ENCODE measurements around the gene CLDN14. TPM values are rescaled to one million over a fixed set of nuclear protein-coding genes. Genes with fewer than 3 reads are reported as not detected.

Gene CLDN14
- total RNA-seq, 1 experiment from 2014 or later = not detected

GRCh38 chr21:36471254-36471723, 8.6 kb downstream of the CLDN14 start:
- DNase-seq (ENCODE audit: low spot score) = no peak

GRCh38 chr21:36470294-36470693, 9.6 kb downstream of the CLDN14 start:
- no peak for DNase-seq (ENCODE audit: low spot score)

GRCh38 chr21:36466061-36466511, 13.8 kb downstream of the CLDN14 start:
- no peak for DNase-seq (ENCODE audit: low spot score)

- no peak for DNase-seq (ENCODE audit: low spot score)
Observed at GRCh38 chr21:36465478-36465877, 14.4 kb downstream of the CLDN14 start.

DNA sequence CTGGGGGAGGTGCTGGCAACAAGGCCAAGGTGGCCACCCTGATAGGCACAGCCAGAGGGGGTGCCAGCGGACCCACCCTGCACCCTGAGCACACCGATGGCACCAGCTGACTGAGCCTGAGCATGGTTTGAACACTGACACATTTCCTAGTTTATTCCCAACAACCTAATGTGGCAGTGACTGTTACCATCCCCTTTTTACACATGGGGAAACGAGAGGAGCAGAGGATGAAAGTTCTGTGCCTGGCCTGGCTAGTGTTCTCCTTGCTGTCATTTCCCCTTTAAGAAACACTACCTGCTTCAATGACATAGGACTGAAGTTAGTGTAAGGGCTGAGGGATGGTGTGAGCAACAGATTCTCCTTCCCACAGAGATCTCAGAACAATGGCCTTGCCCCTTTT, 15.3 kb downstream of the CLDN14 start:
- DNase-seq (ENCODE audit: low spot score) = no peak

DNA sequence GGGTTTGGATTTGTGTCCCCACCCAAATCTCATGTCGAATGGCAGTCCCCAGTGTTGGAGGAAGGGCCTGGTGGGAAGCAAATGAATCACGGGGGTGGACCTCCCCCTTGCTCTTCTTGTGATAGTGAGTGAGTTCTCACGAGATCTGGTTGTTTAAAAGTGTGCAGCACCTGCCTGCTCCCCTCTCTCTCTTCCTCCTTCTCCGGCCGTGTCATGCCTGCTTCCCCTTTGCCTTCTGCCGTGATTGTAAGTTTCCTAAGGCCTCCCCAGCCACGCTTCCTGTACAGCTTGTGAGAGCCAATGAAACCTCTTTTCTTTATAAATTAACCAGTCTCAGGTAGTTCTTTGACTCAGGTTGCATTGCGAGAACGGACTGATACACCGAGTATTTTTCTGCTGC, 15.9 kb downstream of the CLDN14 start:
- DNase-seq (ENCODE audit: low spot score) = no peak

GRCh38 chr21:36463204-36463603, 16.7 kb downstream of the CLDN14 start:
- DNase-seq (ENCODE audit: low spot score) = no peak

DNA sequence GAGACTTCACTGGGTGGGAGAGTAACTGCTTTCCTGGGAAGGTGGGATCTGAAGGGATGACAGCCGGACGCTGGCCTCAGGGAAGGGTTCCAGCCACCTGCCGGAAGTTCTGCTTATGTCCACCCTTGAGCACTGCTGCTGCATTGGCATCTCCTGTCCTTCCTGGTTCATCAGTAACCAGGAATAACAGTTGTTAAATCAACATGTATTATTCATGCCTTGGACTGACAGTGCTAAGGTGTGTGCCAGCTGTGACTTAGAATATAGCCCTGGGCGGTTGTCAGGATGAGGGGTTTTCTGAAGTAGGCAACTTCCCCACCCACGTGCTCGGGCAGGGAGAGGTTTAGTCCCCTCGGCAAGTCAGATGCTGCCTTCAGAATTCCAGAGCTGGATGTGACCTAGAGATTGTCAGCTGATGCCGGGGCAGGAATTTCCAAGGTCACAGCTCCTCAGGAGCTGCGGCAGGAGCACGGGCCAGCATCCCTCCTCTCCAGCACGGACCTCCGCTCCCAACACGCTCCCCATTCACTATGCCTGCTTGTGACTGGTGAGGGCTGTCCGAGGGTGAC, 17.9 kb downstream of the CLDN14 start:
- DNase-seq (ENCODE audit: low spot score) = peak; percentile 1

DNA sequence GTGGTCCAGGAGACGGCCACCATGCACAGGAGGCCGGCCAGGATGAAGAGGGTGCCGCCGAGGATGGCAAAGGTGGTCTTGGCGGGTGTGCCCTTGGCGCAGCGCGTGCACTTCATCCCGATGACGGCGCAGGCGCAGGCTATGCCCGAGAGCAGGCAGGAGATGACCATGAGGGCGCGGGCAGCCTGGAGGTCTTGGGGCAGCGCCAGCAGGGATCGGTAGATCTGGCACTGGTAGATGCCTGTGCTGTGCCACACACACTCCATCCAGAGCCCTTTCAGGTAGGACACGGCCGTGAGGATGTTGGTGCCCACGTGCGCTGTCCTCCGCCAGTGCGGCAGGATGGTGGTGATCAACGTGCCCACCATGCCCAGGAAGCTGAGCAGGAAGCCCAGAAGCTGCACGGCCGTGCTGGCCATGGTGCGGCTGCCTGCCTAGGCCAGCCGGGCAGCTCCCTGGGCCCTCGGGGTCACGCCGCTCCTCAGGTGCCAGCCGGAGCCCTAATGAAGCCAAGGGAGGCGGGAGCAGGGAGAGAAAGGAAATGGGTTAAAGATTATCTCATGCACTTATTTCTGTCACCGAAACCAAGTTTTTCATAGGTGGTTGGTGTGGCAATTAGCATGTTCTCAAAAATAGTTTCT, 18.5 kb downstream of the CLDN14 start:
- no peak for DNase-seq (ENCODE audit: low spot score)

- no peak for DNase-seq (ENCODE audit: low spot score)
Observed at GRCh38 chr21:36460866-36461265, 19.1 kb downstream of the CLDN14 start.

DNA sequence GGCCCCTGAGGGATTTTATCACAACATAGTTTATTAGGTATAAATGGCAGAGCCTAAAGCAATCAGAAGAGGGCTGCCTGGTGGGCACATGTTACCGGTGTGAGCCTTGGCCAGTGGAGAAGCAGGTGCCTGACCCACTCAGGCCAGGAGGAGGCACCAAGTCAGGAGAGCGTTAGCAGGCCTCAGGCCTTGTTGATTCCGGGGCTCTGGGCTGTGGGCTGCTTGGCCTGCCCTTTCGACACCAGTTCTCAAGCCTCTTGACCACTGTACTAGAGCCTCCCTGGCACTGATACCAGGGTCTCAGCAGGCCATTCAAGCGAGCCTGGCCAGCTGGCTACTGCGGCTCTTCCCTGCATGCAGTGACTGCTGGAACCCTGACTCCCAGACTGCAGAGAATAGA, 20.8 kb downstream of the CLDN14 start:
- DNase-seq (ENCODE audit: low spot score) = no peak

GRCh38 chr21:36456729-36457414, 23.1 kb downstream of the CLDN14 start:
- no peak for DNase-seq (ENCODE audit: low spot score)

- DNase-seq (ENCODE audit: low spot score) = no peak
Observed at GRCh38 chr21:36454706-36455105, 25.2 kb downstream of the CLDN14 start.

DNA sequence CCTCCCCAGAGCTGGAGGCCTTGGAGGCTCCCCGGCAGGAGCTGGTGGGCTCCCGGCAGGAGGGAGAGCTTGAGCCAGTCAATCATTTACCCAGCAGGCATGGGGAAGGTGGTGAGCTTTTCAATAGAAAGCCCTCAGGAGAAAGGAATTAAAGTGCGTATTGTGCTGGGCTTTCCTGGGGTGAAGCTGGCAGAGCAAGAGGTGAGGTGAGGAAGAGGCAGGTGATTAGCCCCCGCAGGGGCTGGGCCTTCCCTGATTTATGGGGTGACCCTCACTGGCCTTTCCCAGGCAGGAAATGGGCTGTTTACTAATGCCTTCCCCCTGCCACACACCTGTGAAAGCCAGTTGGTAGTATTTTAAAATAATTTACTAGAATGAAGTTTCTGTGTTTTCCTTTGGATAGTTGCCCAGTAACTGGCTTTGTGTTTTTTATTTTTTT, 25.8 kb downstream of the CLDN14 start:
- no peak for DNase-seq (ENCODE audit: low spot score)

GRCh38 chr21:36452281-36452825, 27.6 kb downstream of the CLDN14 start:
- no peak for DNase-seq (ENCODE audit: low spot score)

GRCh38 chr21:36451506-36451905, 28.4 kb downstream of the CLDN14 start:
- no peak for DNase-seq (ENCODE audit: low spot score)

- no peak for DNase-seq (ENCODE audit: low spot score)
Observed at GRCh38 chr21:36450511-36450910, 29.4 kb downstream of the CLDN14 start.

- no peak for DNase-seq (ENCODE audit: low spot score)
Observed at GRCh38 chr21:36446301-36446700, 33.6 kb downstream of the CLDN14 start.

DNA sequence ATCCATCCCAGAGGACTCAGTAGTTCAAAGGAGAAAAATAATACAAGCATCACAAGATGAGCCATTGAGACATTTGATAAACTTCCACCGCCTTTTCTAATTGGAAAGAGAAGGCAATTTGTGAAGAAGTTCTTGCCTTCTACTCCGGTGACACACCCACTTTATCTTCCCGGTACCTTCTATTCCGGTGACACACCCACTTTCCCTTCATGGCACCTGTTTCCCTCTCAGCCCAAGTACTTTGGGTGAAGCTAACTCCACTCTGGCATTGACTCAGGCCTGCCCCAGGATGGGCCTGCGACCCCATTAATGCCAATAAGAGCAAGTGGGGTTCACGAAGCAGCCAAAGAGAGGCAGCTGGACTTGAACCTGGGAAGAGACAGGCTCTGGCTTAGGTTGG, 38.2 kb downstream of the CLDN14 start:
- no peak for DNase-seq (ENCODE audit: low spot score)

DNA sequence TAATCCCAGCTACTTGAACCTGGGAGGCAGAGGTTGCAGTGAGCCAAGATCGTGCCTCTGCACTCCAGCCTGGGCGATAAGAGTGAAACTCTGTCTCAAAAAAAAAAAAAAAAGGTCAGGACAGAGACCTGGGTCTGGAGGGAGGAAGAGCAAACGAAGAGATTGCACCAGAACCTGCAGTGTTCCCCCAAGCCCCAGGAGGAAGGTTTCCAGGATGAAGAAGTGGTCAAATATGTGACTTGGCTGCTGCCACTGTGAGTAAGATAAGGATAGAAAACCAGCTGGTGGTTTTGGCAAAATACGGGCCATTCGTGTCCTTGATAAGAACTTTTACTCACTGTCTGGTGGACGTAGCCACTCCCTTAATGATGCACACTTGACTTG, 42.2 kb downstream of the CLDN14 start:
- no peak for DNase-seq (ENCODE audit: low spot score)

DNA sequence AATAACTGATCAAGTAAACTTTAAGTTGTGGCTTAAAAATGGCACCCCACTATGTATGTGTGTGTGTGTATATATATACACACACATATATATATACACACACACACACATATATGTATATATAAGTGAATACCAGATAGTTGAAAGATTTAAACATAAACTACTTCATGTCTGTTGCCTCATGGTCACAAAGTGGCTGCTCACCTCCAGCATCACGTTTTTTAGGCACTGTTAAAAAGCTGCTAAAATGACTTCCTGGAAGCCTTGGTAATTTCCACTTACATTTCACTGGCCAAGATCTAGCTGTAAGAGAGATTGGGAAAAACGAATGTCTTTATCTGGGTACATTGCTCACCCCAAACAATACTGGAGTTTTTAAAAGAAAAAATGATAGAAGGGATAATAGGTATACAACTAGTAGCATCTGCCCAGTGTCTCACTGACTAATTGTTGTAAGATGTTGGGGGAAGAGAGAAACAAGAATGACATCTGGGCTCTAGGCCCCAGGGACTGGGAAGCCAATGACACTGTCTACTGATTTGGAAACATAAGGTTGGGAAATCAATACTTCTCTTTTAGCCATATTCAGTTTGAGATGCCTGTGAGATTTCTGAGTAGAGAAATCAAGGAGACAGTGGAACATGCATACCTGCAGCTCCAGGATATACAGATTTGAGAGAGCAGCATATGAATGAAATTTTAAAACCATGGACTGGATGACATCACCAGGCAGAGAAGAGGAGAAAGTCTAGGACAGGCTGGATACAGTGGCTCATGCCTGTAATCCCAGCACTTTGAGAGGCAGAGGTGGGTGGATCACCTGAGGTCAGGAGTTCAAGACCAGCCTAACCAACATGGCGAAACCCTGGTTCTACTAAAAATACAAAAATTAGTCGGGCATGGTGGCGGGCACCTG, 42.8 kb downstream of the CLDN14 start:
- no peak for DNase-seq (ENCODE audit: low spot score)

DNA sequence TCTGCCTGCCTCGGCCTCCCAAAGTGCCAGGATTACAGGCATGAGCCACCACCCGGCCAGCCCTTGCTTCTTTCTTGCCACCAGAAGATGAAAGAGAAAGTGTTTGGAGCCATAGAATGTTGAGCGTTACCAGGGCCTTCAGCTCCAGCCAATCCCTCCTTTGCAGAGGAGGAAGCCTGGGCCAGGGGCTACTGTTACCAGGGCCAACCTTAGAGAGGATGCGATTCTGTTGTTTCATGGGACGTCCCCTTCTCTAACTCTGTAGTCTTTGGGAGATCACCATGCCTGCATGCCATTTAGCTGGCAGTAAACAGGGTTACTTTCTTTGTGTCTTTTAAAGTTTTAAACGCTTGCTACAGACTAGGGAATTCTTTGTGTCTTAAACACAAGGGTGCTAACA, 45.8 kb downstream of the CLDN14 start:
- no peak for DNase-seq (ENCODE audit: low spot score)
